RWPE1 (cell line): ENCODE measurements around the gene SPC24.
"Not testable (repeated sequence)": the region's sequence is repeated elsewhere in the genome, so short reads cannot be mapped to it uniquely, and the experiment has no call there.

Experiments
- CTCF ChIA-PET: fragments of 350-600 bp; sonication (Branson Sonifier 250); formaldehyde crosslinking; extraction: SDS; loops from one replicate; lab custom pipeline; 2021; lab: Yijun Ruan, JAX
- POLR2A ChIA-PET: fragments of 400-600 bp; formaldehyde crosslinking; extraction: SDS; loops from one replicate; lab custom pipeline; 2020; ENCODE audit warnings: antibody characterized with exemption; ENCODE audit not compliant: low non-redundant PET; lab: Yijun Ruan, JAX
- DNase-seq: peaks from one replicate; pipeline ENCODE4 v3.0.0; 2012; ENCODE audit warnings: low spot score
- H3K27ac ChIP-seq: fragments of 450-650 bp; 2 replicates; pipeline ENCODE4 v1.5.1; 2017
- TF ChIP-seq, protein P1 (sequence below): fragments of 450-650 bp; conservative IDR thresholded peaks from 2 replicates; pipeline ENCODE4 v1.5.1; 2017; ENCODE audit warnings: low read depth, mild to moderate bottlenecking

SPC24 gene

DNA sequence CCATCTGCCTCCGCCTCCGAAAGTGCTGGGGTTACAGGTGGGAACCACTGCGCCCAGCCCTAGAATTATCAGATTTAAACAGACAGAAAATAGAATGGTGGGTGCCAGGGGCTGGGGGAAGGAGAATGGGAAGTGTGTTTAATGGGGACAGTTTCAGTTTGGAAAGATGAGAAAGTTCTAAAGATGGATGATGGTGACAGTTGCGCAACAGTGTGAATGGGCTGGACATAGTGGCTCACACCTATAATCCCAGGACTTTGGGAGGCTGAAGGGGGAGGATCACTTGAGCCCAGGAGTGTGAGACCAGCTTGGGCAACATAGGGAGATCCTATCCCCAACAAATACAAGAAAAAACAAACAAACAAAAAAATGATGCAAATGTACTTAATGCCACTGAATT lies 25.9 kb upstream of the SPC24 start:
- POLR2A ChIA-PET: interaction anchor here (0.7 kb wide), 1 partner anchor 157 kb away, joined by 3 read pairs; no protein-coding TSS in a partner anchor
- DNase-seq: no peak
- CTCF ChIA-PET: no interaction called here
- H3K27ac ChIP-seq: peak overlapping the region; percentile 15; the same call in 1 of the 2 replicates
- TF ChIP-seq, protein P1, sequence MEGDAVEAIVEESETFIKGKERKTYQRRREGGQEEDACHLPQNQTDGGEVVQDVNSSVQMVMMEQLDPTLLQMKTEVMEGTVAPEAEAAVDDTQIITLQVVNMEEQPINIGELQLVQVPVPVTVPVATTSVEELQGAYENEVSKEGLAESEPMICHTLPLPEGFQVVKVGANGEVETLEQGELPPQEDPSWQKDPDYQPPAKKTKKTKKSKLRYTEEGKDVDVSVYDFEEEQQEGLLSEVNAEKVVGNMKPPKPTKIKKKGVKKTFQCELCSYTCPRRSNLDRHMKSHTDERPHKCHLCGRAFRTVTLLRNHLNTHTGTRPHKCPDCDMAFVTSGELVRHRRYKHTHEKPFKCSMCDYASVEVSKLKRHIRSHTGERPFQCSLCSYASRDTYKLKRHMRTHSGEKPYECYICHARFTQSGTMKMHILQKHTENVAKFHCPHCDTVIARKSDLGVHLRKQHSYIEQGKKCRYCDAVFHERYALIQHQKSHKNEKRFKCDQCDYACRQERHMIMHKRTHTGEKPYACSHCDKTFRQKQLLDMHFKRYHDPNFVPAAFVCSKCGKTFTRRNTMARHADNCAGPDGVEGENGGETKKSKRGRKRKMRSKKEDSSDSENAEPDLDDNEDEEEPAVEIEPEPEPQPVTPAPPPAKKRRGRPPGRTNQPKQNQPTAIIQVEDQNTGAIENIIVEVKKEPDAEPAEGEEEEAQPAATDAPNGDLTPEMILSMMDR: no peak

DNA sequence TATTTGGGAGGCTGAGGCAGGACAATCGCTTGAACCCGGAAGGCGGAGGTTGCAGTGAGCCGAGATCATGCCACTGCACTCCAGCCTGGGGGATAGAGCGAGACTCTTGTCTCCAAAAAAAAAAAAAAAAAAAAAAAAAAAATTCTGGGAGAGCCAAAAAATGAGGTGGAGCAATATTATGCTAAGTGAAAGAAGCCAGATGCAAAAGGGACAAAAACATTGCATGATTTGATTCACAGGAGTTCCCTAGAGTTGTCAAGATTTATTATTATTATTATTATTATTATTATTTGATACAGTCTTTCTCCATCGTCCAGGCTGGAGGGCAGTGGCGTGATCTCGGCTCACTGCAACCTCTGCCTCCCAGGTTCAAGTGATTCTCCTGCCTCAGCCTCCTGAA lies 25.4 kb upstream of the SPC24 start:
- CTCF ChIA-PET, DNase-seq, POLR2A ChIA-PET: not testable (repeated sequence)
- peak overlapping the region; percentile 40; the same call in 1 of the 2 replicates for H3K27ac ChIP-seq

DNA sequence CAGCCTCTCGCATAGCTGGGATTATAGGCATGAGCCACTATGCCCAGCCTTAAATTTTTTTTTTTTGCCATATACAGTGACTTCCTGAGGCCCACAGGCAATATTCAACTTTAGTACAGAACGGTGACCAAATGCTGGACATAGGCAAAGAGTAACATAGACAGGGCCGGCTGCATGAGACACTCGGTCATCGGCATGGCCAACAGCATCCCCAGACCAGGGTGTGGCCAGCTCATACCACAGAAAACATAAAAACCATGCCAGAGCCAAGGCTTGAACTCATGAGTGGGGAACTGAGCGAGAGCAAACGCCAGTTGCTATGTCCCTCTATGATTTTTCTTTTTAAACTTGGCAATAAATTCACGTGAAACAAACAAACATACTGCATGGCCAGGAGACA lies 24.8 kb upstream of the SPC24 start:
- TF ChIP-seq, protein P1: no peak
- ChIA-PET POLR2A (no interaction called here), CTCF (interaction anchor here (0.6 kb wide), 1 partner anchor 26 kb away, joined by 4 read pairs; no protein-coding TSS in a partner anchor)
- DNase-seq: no peak
- H3K27ac ChIP-seq: peak overlapping the region; percentile 40; the same call in 1 of the 2 replicates

DNA sequence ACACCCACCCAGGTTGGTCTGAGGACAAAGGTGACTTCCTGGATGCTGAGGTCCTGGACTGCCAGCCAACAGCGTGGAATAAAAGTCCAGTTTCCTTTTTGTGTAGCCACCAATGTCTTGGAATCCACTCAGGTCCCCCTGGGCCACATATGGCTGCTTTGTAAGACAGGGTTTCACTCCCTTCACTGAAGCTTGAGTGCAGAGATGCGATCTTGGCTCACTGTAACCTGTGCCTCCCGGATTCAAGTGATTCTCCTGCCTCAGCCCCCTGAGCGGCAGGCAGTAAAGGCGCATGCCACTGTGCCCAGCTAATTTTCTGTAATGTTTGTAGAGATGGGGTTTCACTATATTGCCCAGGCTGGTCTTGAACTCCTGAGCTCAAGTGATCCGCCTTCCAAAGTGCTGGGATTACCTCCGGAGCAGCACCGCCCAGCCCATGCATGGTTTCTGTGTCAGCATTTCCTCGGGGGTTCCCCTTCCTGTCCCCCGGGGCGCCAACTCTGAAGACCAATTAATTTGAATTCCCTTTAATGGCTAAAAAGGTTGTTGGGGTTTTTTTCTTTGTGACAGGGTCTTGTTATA lies 24.2 kb upstream of the SPC24 start:
- peak overlapping the region; percentile 40 for H3K27ac ChIP-seq
- TF ChIP-seq, protein P1: no peak
- ChIA-PET POLR2A (no interaction called here), CTCF (interaction anchor here (0.6 kb wide), 1 partner anchor 25 kb away, joined by 4 read pairs; no protein-coding TSS in a partner anchor)
- no peak for DNase-seq

DNA sequence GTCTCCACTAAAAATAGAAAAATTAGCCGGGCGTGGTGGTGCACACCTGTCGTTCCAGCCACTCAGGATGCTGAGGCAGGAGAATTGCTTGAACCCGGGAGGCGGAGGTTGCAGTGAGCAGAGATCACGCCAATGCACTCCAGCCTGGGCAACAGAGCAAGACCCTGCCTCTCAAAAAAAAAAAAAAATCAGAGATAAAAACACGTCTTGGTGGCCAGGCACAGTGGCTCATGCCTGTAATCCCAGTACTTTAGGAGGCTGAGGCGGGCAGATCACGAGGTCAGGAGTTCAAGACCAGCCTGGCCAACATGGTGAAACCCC lies 23.5 kb upstream of the SPC24 start:
- CTCF ChIA-PET: not testable (repeated sequence)

DNA sequence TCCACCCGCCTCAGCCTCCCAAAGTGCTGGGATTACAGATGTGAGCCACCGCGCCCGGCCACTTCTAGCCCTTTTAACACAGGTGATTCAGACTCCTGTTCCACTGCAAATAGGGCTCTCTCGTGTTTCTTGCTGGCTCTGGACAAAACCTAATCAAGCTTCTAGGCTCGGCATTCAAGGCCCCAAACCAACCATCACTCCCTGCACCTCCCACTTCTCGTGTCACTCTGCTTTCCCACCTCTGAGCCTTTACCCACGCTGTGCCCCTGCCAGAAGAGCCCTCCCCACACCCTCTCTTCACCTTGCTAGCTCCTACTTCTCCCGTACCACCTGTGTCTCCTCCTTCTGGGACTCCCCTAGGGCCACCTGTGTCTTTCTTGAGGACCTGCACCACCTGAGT lies 22.0 kb upstream of the SPC24 start:
- ChIA-PET CTCF (no interaction called here), POLR2A (no interaction called here)
- no peak for DNase-seq
- peak overlapping the region; percentile 21; the same call in 1 of the 2 replicates for H3K27ac ChIP-seq
- TF ChIP-seq, protein P1: no peak

More for the DNA sequence above, 23.5 kb upstream of the SPC24 start:
- POLR2A ChIA-PET, DNase-seq: not testable (repeated sequence)
- H3K27ac ChIP-seq: peak overlapping the region; percentile 40; the same call in 1 of the 2 replicates

DNA sequence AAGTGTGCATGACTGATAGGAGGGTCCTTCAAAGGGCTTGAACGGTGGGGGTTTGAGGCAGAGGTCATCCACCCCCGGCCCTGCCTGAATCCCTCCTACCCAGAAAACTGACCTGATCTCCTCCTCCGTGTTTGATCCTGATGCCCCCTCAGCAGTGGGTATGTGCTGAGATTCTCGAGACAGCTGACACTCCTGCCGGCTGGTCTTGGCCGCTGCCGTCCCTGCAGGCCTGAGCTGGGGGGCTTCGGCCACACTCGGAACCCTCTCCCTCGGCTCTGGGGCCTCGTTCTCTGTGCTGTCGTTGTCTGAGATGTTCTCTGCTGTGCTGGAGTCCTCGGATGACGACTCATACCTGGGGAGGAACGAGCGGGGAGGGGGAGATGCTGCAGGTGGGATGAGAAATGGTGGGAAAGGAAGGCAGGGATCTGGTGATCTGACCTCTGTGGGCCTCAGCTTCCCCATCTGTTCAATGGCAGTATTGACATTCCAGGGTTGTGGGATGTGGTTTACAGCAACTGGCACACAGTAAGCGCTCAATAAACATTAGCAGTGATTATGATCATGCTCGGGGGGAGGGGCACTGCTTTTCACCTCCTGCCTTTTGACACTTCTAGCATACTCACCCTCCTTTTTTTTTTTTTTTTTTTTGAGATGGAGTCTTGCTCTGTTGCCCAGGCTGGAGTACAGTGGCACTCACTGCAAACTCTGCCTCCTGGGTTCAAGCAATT lies 21.0 kb upstream of the SPC24 start:
- POLR2A ChIA-PET: no interaction called here
- CTCF ChIA-PET: no interaction called here
- DNase-seq: no peak
- no peak overlapping the region for H3K27ac ChIP-seq
- TF ChIP-seq, protein P1: no peak
